A673 (cell line): Measurements from ENCODE around the gene GABRA4.
A peak's percentile ranks its signal among the peaks of the same experiment; 100 is the strongest.

Experiments
- CTCF ChIP-seq: fragments of 300-800, 200-600 bp; sonication (generic); conservative IDR thresholded peaks from 2 replicates; pipeline ENCODE4 v1.5.1; 2017; ENCODE audit warnings: low read depth, mild to moderate bottlenecking, antibody characterized with exemption, low read length, moderate library complexity, mixed read lengths
- EZH2 ChIP-seq: fragments of 200-600 bp; sonication (generic); IDR thresholded peaks from 2 replicates; pipeline ENCODE4 v1.6.1; 2017; ENCODE audit warnings: borderline replicate concordance, low read depth, mild to moderate bottlenecking, mixed read lengths, antibody characterized with exemption, low read length; ENCODE audit not compliant: poor library complexity, severe bottlenecking

- TF ChIP-seq CTCF = peak; percentile 95
- no peak for TF ChIP-seq EZH2
These were observed 39.2 kb upstream of the GABRA4 start for GRCh38 chr4:47032405-47033106.
